CD4-positive, alpha-beta T cell (primary cell): Measurements from ENCODE around the gene MASP1. TPM values are rescaled to one million over a fixed set of nuclear protein-coding genes. Genes with fewer than 3 reads are reported as not detected.

Source experiments
- ATAC-seq: fragments of 200-7000 bp; cut with Tn5 transposase; one replicate; pipeline ENCODE4 v1.10.0; 2022; ENCODE audit warnings: mild to moderate bottlenecking; ENCODE audit not compliant: poor library complexity
- CTCF ChIA-PET: fragments of 350-600 bp; sonication (Branson Sonifier 250); formaldehyde crosslinking; loops from one replicate; lab custom pipeline; 2021; ENCODE audit warnings: antibody characterized with exemption, inconsistent platforms; lab: Charles Lee
- POLR2A ChIA-PET: fragments of 350-600 bp; sonication (Branson Sonifier 250); formaldehyde crosslinking; loops from one replicate; lab custom pipeline; 2021; ENCODE audit warnings: antibody characterized with exemption, inconsistent platforms; lab: Charles Lee
- DNase-seq, 14 experiments: peaks; one replicate each; pipeline ENCODE4 v3.0.0-alpha.2; 2013 to 2020; ENCODE audit warnings: mixed read lengths in 2 of 14
- H3K27ac ChIP-seq, 2 donors: one replicate each; pipeline versions ENCODE4 v1.5.1 to v1.7.0; 2013; ENCODE audit warnings: low read length in 2 of 2, low read depth in 1 of 2, mild to moderate bottlenecking in 1 of 2
- H3K27me3 ChIP-seq, 2 experiments: 1 replicate in 1 of 2; 2 replicates in 1 of 2; pipeline versions ENCODE4 v1.6.1 to v1.7.0; 2013; ENCODE audit warnings: low read length in 2 of 2, control low read depth in 1 of 2, mild to moderate bottlenecking in 1 of 2, moderate library complexity in 1 of 2; ENCODE audit not compliant: insufficient read depth in 2 of 2, control insufficient read depth in 1 of 2
- H3K36me3 ChIP-seq: one replicate; pipeline ENCODE4 v1.6.1; 2013; ENCODE audit warnings: low read length, control low read depth; ENCODE audit not compliant: insufficient read depth
- H3K4me1 ChIP-seq: one replicate; pipeline ENCODE4 v1.6.1; 2013; ENCODE audit warnings: low read length, control low read depth; ENCODE audit not compliant: insufficient read depth
- H3K4me3 ChIP-seq: one replicate; pipeline ENCODE4 v1.5.1; 2013; ENCODE audit warnings: mild to moderate bottlenecking, low read length, moderate library complexity
- H3K9me3 ChIP-seq, 2 experiments: 1 replicate in 1 of 2; 2 replicates in 1 of 2; pipeline versions ENCODE4 v1.6.1 to v1.7.0; 2013; ENCODE audit warnings: low read length in 2 of 2, mild to moderate bottlenecking in 2 of 2, control low read depth in 1 of 2, moderate library complexity in 1 of 2; ENCODE audit not compliant: control insufficient read depth in 1 of 2, insufficient read depth in 1 of 2
- H3K27ac Mint-ChIP-seq: one replicate; pipeline ENCODE4 v1.8.0; 2020; ENCODE audit warnings: mixed read lengths
- H3K27me3 Mint-ChIP-seq: one replicate; pipeline ENCODE4 v1.8.0; 2021; ENCODE audit warnings: mixed read lengths
- H3K36me3 Mint-ChIP-seq: one replicate; pipeline ENCODE4 v1.8.0; 2021; ENCODE audit warnings: low read depth, mixed read lengths
- H3K4me1 Mint-ChIP-seq: one replicate; pipeline ENCODE4 v1.8.0; 2021; ENCODE audit warnings: low read depth, mixed read lengths
- H3K4me3 Mint-ChIP-seq: one replicate; pipeline ENCODE4 v1.8.0; 2020; ENCODE audit warnings: mild to moderate bottlenecking, mixed read lengths
- H3K9me3 Mint-ChIP-seq: one replicate; pipeline ENCODE4 v1.8.0; 2020; ENCODE audit warnings: mixed read lengths
- CTCF ChIP-seq: fragments of 200-600 bp; IDR thresholded peaks from one replicate; pipeline ENCODE4 v1.8.0; 2022; ENCODE audit warnings: antibody characterized with exemption, mild to moderate bottlenecking
- intact Hi-C, 2 experiments: fragments of 100-400 bp; cut with DNase I in 1 of 2; cut with micrococcal nuclease in 1 of 2; formaldehyde crosslinking; loops; one replicate each; pipeline versions ENCODE4 v1.15.1 to v1.9.0; 2023 to 2025; cut with DNase I, micrococcal nuclease
- total RNA-seq, 174 experiments: library from RNA in 2 of 174; stranded (reverse) in 2 of 174; gene quantifications; one replicate each; pipeline ENCODE4 v1.2.3 and lab custom pipeline; 2021 to 2026

MASP1 gene
- total RNA-seq, 2 experiments from 2014 or later: not detected

GRCh38 chr3:187281191-187281714 is 10.3 kb downstream of the MASP1 start:
- Histone ChIP-seq H3K4me3 (no peak overlapping the region), H3K4me1 (no peaks in the 10 kb centered on the region), H3K27me3 (no peaks in the 10 kb centered on the region), H3K36me3 (no peaks in the 10 kb centered on the region), H3K9me3 (no peaks in the 10 kb centered on the region), H3K27ac (no peak overlapping the region)
- Mint-ChIP-seq H3K4me3 (no peak overlapping the region), H3K4me1 (no peaks in the 10 kb centered on the region), H3K9me3 (no peaks in the 10 kb centered on the region), H3K36me3 (no peaks in the 10 kb centered on the region), H3K27me3 (peaks cover 19% of the 10 kb centered on the region), H3K27ac (no peak overlapping the region)
- DNase-seq: no peak
- POLR2A ChIA-PET: no interaction called here
- intact Hi-C loops: no loop called here
- no peak for ATAC-seq
- no peak for TF ChIP-seq CTCF
- CTCF ChIA-PET: no interaction called here

- no peaks in the 10 kb centered on the region for H3K36me3 Mint-ChIP-seq
- ATAC-seq (no peak), DNase-seq (no peak)
- peaks cover 19% of the 10 kb centered on the region for H3K27me3 Mint-ChIP-seq
- no peak overlapping the region for H3K27ac Mint-ChIP-seq
- POLR2A ChIA-PET: no interaction called here
- H3K4me3 Mint-ChIP-seq: no peak overlapping the region
- no peaks in the 10 kb centered on the region for H3K4me1 Mint-ChIP-seq
- Histone ChIP-seq H3K4me1 (no peaks in the 10 kb centered on the region), H3K36me3 (no peaks in the 10 kb centered on the region), H3K27me3 (no peaks in the 10 kb centered on the region), H3K9me3 (no peaks in the 10 kb centered on the region), H3K4me3 (no peak overlapping the region), H3K27ac (no peak overlapping the region)
- CTCF ChIA-PET: no interaction called here
- no peaks in the 10 kb centered on the region for H3K9me3 Mint-ChIP-seq
- no peak for TF ChIP-seq CTCF
- intact Hi-C loops: no loop called here
Measured at GRCh38 chr3:187280644-187281043, 10.9 kb downstream of the MASP1 start.

GRCh38 chr3:187277129-187277462 is 14.4 kb downstream of the MASP1 start:
- Mint-ChIP-seq H3K27me3 (peaks cover 10% of the 10 kb centered on the region), H3K36me3 (no peaks in the 10 kb centered on the region), H3K4me1 (no peaks in the 10 kb centered on the region), H3K27ac (no peak overlapping the region), H3K4me3 (no peak overlapping the region), H3K9me3 (no peaks in the 10 kb centered on the region)
- H3K9me3 ChIP-seq: no peaks in the 10 kb centered on the region
- CTCF ChIA-PET: no interaction called here
- no peak for TF ChIP-seq CTCF
- no peaks in the 10 kb centered on the region for H3K4me1 ChIP-seq
- no peak overlapping the region for H3K27ac ChIP-seq
- no peaks in the 10 kb centered on the region for H3K36me3 ChIP-seq
- H3K4me3 ChIP-seq: no peak overlapping the region
- ATAC-seq (no peak), DNase-seq (no peak)
- H3K27me3 ChIP-seq: no peaks in the 10 kb centered on the region
- intact Hi-C loops: no loop called here
- POLR2A ChIA-PET: no interaction called here
